GM19463 (cell line): Measurements from ENCODE around the gene LRRC32.

Experiments used
- ATAC-seq: cut with Tn5 transposase; IDR thresholded peaks from one replicate; pipeline ENCODE4 v1.9.1; 2021; ENCODE audit warnings: mild to moderate bottlenecking, moderate library complexity; ENCODE audit not compliant: unreplicated experiment

The LRRC32 gene, protein sequence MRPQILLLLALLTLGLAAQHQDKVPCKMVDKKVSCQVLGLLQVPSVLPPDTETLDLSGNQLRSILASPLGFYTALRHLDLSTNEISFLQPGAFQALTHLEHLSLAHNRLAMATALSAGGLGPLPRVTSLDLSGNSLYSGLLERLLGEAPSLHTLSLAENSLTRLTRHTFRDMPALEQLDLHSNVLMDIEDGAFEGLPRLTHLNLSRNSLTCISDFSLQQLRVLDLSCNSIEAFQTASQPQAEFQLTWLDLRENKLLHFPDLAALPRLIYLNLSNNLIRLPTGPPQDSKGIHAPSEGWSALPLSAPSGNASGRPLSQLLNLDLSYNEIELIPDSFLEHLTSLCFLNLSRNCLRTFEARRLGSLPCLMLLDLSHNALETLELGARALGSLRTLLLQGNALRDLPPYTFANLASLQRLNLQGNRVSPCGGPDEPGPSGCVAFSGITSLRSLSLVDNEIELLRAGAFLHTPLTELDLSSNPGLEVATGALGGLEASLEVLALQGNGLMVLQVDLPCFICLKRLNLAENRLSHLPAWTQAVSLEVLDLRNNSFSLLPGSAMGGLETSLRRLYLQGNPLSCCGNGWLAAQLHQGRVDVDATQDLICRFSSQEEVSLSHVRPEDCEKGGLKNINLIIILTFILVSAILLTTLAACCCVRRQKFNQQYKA

DNA sequence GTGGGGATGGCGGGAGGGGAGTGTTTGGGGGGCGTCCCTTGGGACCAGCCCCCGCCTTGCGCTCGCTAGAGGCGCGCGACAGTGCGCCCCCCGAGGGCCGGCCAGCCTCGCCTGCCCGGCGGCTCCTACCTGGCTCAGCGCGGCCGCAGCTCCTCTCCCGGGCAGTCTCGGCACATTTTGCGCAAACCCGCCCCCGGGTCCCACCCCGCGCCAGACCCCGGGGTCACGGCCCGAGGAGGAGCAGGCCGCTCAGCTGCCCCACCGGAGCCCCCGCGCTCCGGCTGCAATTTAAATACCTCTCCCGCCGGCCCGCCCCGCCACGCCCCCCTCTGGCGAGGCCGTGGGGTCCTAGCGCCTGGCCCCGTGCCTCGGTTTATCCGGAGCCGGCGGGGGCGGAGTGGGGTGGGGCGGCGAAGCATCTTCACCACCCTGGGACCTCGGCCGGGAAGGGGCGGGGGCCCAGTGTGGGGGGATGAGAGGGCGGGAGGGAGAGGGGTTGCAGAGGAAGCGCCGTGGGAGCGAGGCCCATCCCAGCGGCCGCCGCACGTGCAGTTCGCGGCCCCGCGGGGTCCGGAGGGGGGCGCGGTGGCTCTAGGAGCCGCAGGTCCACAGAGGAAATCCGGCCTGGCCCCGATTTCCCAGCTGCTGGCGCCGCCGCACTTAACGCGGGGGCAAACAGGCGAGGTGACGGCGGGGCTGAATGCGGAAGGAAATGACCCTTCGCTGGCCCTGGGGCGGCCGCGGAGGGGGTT lies at the start of gene LRRC32:
LRRC32 (minus strand) TSS at position 263 of the 752 bp plus-strand sequence. CDS start 4,793 bp downstream, outside the sequence.
- ATAC-seq = no peak

DNA sequence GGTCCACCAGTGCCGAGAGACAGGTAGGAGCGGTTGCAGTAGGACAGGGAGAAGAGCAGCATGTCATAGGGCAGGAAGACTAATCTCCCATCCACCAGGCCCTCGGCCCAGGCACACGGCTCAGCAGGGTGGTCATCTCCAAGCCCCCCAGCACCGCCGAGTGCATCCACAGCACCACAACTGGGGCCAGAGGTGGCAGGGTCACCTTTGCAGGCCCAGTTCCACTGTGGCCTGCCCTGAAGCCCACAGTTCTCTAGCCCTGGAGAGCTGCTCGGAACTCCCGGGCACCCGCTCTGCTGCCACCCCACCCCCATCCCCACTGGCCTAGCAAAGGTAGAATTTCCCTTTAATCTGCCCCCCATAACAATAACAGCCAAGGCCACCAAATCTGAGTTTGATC lies 49.1 kb upstream of the LRRC32 start:
- no peak for ATAC-seq

DNA sequence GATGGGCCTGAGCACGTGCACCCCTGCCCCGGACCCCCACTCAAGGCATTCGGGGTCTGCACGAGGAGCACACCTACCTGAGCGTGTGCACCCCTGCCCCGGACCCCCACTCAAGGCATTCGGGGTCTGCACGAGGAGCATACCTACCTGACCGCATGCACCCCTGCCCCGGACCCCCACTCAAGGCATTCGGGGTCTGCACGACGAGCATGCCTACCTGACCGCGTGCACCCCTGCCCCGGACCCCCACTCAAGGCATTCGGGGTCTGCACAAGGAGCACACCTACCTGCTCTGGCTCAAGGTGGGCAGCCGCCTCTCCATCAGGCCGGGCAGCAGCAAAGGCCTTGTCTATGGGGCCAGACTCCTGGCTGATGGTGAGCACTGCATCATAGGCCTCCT lies 48.7 kb upstream of the LRRC32 start:
- no peak for ATAC-seq

DNA sequence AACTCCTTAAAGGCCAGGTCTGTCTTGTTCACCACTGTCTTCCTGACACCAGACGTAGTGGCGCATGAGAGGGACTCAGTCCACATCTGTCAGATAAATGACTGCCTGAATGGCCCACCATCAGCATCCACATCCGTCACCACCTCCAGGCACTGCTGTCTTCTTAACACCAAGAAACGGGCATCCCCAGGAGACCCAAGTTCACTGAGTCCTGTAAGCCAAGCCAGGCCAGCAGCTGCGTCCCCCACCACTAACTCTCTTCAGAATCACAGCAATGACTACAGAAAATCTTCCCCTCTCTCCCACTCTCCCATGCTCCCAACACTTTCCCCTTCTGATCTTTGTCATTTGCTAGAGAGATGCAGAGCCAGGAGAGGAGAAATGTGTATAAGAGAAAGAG lies 47.3 kb upstream of the LRRC32 start:
- ATAC-seq = no peak

DNA sequence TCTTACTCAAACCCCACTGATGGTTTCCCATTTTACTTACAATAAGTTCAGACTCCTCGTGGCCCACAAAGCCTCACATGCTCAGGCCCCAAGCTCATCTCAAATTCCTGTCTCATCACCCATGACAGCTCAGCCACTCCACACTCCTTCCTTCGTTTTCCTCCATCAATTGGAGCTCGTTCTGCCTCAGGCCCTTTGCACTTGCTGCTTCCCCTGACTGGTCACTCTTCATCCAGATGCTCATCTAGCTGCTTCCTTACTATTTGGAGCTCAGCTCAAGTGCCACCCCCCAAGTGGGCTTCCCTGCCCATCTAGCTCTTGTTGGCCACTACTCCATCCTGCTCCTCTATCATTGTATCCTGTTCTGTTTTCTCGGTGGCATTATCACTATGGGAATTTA lies 46.8 kb upstream of the LRRC32 start:
- no peak for ATAC-seq

DNA sequence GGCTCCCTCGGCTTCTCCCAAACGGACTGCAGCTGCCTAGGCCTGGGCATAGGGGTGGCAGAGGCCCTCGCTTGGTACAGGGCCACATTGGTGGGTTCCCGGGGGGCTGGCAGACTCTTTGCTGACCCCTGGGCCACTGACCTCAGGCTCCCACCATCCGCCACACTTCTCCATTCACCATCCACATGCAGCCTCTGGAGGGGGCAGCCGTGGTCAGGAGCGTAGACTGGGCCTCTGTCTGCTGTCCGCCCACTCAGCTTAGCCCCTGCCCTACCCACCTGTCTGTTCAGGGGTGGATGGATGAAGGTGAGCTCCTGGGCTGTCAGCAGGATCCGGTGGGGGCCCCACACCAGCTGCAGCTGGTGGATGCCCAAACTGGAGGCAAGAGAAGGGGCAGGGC lies 45.7 kb upstream of the LRRC32 start:
- ATAC-seq = no peak

DNA sequence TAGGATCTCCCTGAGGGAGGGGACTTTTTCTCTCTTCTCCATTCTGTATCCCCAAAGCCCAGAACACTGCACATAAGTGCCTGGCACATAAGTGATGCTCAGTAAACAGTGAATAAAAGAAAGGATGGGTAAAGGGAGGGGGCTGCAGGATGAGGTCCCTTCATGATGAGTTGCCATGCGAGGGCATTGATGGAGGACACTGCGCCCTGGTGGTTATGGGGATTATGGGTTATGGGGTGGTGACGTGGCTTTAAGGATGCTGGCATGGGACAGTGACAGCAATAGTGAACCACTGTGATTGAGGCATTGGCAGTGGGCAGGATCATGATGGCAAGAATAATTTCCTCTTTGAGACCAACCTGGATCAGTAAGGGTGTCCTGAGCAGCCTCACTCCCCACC lies 43.9 kb upstream of the LRRC32 start:
- ATAC-seq = no peak

DNA sequence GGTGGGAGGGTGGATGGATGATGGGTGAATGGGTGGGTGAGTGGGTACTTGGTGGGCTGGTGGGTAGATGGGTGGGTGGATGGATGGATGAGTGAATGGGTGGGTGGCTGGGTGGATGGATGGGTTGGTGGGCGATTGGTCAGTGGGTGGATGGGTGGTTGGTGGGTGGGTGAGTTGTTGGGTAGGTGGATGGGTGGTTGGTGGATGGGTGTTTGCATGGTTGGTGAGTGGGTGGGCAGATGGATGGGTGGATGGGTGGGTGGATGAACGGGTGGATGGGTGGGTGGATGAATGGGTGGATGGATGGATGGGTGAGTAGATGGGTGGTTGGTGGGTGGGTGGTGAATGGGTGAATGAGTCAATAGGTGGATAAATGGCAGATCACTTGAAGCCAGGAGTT lies 43.0 kb upstream of the LRRC32 start:
- ATAC-seq = no peak

DNA sequence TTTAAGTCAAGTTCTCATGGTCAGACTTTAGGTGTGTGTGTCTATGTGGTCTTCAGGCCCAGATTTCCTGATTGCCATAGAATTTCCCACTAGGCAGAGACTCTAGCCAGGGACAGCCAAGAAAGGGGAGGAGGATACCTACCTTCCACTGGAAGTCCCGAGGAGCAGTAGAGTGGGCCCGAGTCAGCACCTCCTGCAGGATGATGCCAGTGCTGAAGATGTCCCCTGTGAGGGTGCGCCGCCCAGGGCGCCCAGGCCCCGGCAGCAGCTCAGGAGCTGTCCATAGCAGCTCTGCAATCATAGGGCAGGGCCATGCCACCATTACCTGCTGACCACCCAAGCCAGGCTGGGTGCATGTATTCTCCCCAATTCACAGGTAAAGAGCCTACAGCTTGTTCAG lies 41.6 kb upstream of the LRRC32 start:
- ATAC-seq = no peak

DNA sequence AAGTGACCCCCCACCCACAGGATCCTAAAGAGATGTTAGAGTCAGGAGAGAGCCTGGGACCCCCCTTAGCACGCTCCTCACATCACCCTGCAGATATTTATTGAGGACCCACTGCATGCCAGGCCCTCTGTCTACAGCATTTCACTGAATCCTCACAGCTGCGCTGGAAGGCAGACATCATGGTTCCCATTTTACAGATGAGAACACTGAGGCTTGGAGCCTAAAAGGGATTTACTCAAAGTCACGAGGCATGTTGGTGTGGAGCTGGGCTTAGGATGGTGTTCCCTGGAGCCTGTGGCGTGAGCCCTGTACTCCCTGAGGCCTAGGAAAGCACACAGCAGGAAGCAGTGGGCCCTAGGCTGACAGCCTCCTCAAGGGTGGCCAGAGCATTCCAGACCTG lies 39.2 kb upstream of the LRRC32 start:
- ATAC-seq = no peak

DNA sequence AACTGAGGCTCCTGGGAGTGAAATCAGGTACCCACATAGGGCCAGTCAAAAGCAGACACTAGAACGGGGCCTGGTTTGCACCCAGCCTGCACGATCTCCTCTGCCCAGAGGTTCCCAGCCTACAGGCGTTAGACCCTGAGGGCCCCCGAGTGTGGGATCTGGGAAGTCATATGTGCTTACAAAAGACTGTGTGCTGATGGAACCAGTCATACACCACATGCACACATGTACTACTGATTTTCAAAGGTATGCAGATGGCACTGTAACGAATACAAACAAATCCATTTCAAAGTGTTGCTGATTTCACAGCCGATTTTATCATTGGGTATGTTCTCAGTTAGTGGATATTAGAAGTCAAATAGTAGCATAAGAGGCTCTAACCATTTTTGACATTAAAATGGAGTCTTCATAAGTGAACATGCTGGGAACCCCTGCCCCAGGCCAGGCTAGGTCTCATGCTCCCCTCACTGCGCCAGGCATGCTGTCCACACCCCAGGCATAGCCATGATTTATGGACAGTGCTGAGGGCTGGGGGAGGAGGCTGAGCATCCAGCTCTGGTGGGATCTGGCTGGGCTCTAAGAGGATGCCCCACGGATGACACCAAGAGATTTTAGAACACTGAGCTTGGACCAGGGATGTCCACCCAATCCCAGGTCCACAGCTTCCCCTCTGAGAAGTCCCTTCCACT lies 38.6 kb upstream of the LRRC32 start:
- no peak for ATAC-seq

DNA sequence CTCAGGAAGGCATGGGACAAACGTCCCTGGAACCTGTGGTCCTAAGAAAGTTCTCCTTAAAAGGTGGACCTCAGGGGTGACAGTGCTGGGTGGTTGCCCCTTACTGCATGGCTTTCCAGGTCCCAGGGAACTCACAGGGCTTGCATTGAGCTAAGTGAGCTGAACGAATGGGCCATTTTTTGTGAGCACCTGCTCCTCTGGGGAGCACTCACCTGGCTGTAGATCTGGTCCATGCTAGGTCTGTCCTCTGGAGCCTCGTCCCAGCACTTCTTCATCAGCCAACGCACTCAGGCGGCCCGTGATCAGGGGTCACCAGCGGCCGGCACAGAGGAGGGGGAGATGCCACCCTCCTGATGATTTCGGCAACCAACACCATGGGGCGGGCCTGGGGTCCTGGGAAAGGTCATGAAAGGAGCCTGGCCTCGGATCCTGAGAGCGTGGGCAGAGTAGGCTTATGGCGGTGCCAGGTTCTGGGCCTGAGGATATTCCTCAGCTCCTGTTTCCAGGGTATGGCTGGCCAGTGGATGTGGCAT lies 36.8 kb upstream of the LRRC32 start:
- no peak for ATAC-seq

DNA sequence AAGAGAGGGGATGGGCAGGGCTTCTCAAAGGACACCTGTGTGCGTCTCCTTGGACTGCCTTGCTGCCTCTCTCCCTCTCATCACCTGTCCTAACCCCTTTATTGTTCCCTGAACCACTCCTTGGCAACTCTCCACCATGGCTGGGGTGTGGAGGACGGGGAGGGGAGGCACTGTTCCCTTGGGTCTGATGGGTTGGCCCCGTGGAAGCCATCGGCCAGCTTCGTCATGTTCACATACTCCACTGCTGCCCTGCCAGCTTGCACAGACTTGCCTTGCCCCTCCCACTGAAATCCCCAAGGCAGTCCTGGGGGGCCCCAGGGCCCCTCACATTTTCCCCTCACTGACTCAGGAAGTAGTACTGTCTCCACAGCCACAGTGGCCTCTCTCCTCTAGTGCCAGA lies 36.1 kb upstream of the LRRC32 start:
- ATAC-seq = no peak

DNA sequence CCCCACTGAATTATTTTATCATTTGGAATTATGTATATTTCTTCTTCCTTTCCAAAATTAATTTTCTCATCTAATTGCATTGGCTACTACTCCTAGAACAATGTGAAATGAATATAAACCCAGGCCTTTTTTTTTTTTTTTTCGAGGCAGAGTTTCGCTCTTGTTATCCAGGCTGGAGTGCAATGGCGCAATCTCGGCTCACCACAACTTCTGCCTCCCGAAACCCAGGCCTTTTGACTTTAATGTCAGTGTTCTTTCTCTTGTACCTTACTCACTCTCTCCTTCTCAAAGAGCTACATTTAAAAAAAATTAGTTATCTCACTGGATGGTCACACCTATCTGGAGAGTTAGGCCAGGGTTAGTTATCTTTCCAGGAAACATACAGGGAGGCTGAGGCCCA lies 35.3 kb upstream of the LRRC32 start:
- no peak for ATAC-seq

DNA sequence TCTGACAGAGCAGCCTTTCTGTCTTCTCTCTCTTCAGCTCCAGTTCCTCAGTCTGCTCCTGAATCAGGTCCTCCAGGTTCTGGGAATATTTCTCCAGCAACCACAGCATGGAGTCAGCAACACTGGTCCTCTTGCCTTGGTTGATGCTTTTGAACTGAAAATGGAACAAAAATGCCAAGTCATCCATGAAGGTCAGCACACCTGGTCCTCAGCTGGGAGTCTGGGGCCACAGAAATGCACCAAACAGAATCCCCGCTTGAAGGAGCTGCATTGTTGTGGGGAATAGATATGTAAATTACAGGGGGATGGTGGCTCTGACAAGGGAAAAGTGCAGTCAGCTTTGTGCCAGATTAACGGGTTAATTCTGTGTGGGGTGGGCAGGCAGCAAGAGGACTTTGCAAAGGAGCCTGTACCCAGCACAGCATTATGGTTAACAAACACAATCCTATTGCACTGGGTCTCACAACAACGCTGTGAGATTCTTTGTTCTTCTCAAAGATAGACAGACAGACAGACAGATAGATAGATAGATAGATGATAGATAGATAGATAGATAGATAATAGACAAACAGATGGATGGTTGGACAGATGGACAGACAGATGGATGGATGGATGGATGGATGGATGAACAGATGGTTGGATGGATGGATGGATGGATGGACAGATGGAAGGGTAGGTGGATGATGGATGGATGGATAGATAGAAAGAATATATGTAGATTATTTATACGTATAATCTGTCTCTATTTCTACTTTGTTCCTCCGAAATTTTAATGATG lies 33.8 kb upstream of the LRRC32 start:
- no peak for ATAC-seq

DNA sequence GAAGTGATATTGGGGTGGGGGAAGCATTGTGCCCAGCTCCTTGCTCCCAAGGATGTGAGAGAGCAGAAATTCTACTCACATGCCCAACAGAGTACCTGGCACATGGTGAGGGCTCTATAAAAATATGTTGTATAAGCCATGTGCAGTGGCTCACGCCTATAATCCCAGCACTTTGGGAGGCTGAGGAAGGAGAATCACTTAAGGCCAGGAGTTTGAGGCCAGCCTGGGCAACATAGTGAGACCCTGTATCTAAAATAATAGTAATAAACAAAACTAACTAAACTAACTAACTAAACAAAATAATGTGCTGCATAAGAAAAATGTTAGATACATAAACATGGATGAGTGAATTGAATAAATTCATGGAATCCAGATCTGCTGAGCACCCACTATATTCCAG lies 33.2 kb upstream of the LRRC32 start:
- no peak for ATAC-seq

DNA sequence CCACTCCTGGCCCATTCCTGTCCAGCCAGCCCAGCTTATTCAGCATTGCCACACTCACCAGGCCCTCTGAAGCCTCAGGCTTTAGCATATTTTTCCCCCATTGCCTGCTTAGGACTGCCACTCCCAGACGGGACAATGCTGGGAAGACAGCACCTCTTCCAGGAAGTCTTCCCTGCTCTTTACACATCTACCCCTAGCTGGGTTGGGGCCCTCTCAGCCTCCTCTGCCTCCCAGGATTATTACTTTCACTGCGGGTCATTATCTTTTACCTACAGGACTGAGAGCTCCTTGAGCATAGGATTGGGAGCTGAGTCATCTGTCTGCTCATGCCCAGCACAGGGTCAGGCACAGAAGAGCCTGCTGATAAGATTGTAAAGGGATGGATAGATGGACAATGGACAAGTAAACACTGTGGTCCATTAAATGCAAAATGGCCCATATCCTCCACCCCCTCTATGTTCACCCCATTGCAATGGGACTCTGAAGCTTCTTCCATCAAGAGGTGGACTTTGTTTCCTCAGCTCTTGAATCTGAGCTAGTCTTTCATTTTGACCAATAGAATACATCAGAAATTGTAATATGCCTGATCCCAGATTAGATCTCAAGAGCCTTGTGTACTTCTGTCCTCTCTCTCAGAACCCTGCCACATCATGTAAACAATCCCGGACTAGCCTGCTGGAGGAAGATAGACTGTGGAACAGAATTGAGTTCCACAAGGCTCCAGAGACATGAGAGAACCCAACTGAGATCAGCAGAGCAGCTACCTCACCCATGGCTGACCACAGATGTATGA lies 32.0 kb upstream of the LRRC32 start:
- ATAC-seq = no peak

DNA sequence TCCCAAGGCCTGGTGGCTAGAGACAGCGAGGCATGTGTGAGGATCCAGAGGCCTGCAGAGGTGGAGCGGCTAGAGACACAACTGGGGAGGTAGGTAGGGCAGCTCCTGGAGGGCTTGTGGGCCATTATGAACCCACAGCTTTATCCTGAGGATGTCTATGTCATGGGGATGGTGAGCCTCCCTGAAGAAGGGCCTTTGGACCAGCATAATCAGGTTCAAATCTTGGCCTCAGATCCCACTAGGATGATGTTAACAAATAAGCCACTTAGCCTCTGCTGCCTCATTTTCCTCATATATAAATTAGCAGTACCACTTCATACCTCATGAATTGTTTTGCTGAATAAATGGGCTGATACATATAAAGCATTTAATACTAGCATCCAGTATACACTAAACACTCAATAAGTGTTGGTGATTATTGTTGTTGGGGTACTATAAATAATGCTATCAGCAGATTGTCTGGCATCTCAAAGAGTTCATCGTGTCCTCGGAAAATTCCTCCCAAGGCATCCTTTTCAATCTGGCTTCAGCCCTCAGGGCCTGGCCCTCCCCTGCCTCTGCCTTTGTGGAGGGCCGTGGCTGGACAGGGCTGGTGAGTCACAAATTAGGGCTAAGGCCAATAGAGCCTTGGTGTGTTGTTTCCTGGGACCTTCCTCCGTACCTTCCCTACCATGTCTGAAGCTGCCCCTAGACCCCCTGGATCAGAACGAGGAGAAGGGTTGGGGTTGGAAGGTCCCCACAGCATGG lies 30.9 kb upstream of the LRRC32 start:
- no peak for ATAC-seq
